Vagina (tissue), 2 donors: ENCODE results near the gene CASKIN2. TPM values are rescaled to one million over a fixed set of nuclear protein-coding genes. Genes with fewer than 3 reads are reported as not detected.

Experiments
- DNase-seq, 2 donors: peaks; one replicate each; pipeline ENCODE4 v3.0.0-alpha.2; 2017; ENCODE audit errors: extremely low spot score in 2 of 2
- H3K27ac ChIP-seq: fragments of 200-600 bp; sonication (generic); one replicate; pipeline ENCODE4 v1.5.1; 2019
- H3K27me3 ChIP-seq: fragments of 200-600 bp; sonication (generic); one replicate; pipeline ENCODE4 v1.5.1; 2019
- H3K36me3 ChIP-seq, 2 donors: fragments of 200-600 bp; sonication (generic); one replicate each; pipeline ENCODE4 v1.5.1; 2017 to 2019
- H3K4me1 ChIP-seq: fragments of 200-600 bp; sonication (generic); one replicate; pipeline ENCODE4 v1.5.1; 2019
- H3K4me3 ChIP-seq, 2 donors: fragments of 200-600 bp; sonication (generic); 1 replicate in 1 of 2; 2 replicates in 1 of 2; pipeline ENCODE4 v1.5.1; 2016 to 2019
- H3K9me3 ChIP-seq: fragments of 200-600 bp; sonication (generic); one replicate; pipeline ENCODE4 v1.5.1; 2019
- POLR2A ChIP-seq, 2 donors: fragments of 450-650 bp; IDR thresholded peaks; one replicate each; pipeline ENCODE4 v1.6.1; 2017; ENCODE audit warnings: antibody characterized with exemption in 2 of 2, mild to moderate bottlenecking in 2 of 2, moderate library complexity in 2 of 2
- POLR2AphosphoS5 ChIP-seq, 2 donors: sonication (generic); formaldehyde crosslinking; IDR thresholded peaks; one replicate each; pipeline ENCODE4 v1.9.0; 2017; ENCODE audit warnings: antibody characterized with exemption in 2 of 2, mild to moderate bottlenecking in 2 of 2, low read depth in 1 of 2; ENCODE audit not compliant: insufficient read depth in 1 of 2
- intact Hi-C: fragments of 100-400 bp; cut with DNase I; formaldehyde crosslinking; loops from one replicate; pipeline ENCODE4 v1.15.1; 2023
- total RNA-seq: library from RNA; depleted of rRNA; stranded (reverse); fragments of >200 nt; gene quantifications from one replicate; pipeline ENCODE4 v1.2.3, GENCODE V29; 2016
- TF ChIP-seq, protein P1 (sequence below), 3 experiments: fragments of 450-650 bp in 2 of 3; fragments of 200-600 bp in 1 of 3; sonication (generic) in 1 of 3; IDR thresholded peaks; one replicate each; pipeline ENCODE4 v1.5.1; 2017 to 2019; ENCODE audit warnings: antibody characterized with exemption in 3 of 3, mild to moderate bottlenecking in 2 of 3, moderate library complexity in 2 of 3

Gene CASKIN2
- total RNA-seq, 1 donor from 2014 or later, result 19.9 TPM

DNA sequence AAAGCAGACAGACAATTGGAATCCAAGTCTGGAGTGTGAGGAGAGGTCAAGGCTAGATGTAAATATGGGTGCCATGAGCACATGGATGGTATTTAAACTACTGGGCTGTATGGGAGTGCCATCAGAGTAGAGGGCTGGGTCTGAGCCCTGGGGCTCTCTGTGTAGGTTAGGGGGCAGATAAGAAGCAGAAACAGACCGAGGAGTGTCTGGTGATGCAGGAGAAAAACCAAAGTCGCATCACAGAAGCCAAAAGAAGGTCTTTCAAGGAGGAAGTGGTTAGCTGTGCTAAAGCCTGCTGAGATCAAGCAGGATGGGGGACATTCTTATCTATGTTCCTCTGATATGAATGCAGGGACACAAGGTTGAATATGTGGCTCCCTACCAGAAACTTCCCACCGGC lies 2.9 kb upstream of the CASKIN2 start:
- H3K27me3 ChIP-seq, result no peaks in the 10 kb centered on the region
- intact Hi-C loops, result loop anchor here (5.0 kb wide), 1 partner anchor 91 kb away; no protein-coding TSS in a partner anchor
- H3K4me3 ChIP-seq, result no peak overlapping the region
- peaks cover 33% of the 10 kb centered on the region for H3K4me1 ChIP-seq
- H3K27ac ChIP-seq, result no peak overlapping the region
- TF ChIP-seq POLR2A (IDR thresholded peaks at IDR 0.05) (no peak), POLR2AphosphoS5 (IDR thresholded peaks at IDR 0.05; ENCODE audit: insufficient read depth in 1 of 2, low read depth in 1 of 2) (no peak)
- TF ChIP-seq, protein P1, sequence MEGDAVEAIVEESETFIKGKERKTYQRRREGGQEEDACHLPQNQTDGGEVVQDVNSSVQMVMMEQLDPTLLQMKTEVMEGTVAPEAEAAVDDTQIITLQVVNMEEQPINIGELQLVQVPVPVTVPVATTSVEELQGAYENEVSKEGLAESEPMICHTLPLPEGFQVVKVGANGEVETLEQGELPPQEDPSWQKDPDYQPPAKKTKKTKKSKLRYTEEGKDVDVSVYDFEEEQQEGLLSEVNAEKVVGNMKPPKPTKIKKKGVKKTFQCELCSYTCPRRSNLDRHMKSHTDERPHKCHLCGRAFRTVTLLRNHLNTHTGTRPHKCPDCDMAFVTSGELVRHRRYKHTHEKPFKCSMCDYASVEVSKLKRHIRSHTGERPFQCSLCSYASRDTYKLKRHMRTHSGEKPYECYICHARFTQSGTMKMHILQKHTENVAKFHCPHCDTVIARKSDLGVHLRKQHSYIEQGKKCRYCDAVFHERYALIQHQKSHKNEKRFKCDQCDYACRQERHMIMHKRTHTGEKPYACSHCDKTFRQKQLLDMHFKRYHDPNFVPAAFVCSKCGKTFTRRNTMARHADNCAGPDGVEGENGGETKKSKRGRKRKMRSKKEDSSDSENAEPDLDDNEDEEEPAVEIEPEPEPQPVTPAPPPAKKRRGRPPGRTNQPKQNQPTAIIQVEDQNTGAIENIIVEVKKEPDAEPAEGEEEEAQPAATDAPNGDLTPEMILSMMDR (IDR thresholded peaks at IDR 0.05), result no peak
- no peaks in the 10 kb centered on the region for H3K9me3 ChIP-seq
- DNase-seq, result no peak
- peaks cover 0 to 10% of the 10 kb centered on the region in 2 donors for H3K36me3 ChIP-seq

DNA sequence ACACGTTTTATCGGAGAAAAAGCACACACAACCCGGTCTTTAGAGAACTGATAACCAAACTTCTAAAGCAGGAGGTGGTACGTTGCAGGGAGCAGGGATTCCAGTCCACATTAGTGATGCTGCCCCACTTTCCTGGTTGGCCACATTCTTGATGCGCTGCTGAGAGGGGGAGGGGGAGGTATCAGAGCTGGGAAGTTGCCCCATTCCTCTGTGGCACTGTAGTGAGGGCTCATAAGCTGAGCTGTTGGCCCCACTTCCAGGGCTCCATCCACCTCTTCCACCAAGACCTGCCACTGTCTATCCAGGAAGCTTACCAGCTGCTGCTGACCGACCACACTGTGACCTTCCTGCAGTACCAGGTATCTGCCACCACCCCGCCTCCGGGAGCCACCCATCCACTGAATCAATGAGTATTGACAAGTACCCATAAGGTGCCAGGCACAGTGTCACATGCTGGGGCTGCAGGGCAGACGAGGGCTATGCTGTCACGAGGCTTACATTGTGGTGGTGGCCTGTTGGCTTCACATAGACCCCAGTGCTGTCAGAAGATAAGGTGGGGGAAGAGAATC lies 2.0 kb upstream of the CASKIN2 start:
- TF ChIP-seq, protein P1 (IDR thresholded peaks at IDR 0.05), result no peak
- TF ChIP-seq POLR2AphosphoS5 (IDR thresholded peaks at IDR 0.05; ENCODE audit: insufficient read depth in 1 of 2, low read depth in 1 of 2) (no peak), POLR2A (IDR thresholded peaks at IDR 0.05) (no peak)
- peak overlapping the region; percentile 82 to 97 for H3K4me3 ChIP-seq
- peaks cover 41% of the 10 kb centered on the region for H3K4me1 ChIP-seq
- intact Hi-C loops, result loop anchor here (5.0 kb wide), 1 partner anchor 90 kb away; no protein-coding TSS in a partner anchor
- no peak for DNase-seq
- H3K27me3 ChIP-seq, result no peaks in the 10 kb centered on the region
- H3K36me3 ChIP-seq, result peaks cover 0 to 10% of the 10 kb centered on the region in 2 donors
- H3K9me3 ChIP-seq, result no peaks in the 10 kb centered on the region
- H3K27ac ChIP-seq, result no peak overlapping the region

DNA sequence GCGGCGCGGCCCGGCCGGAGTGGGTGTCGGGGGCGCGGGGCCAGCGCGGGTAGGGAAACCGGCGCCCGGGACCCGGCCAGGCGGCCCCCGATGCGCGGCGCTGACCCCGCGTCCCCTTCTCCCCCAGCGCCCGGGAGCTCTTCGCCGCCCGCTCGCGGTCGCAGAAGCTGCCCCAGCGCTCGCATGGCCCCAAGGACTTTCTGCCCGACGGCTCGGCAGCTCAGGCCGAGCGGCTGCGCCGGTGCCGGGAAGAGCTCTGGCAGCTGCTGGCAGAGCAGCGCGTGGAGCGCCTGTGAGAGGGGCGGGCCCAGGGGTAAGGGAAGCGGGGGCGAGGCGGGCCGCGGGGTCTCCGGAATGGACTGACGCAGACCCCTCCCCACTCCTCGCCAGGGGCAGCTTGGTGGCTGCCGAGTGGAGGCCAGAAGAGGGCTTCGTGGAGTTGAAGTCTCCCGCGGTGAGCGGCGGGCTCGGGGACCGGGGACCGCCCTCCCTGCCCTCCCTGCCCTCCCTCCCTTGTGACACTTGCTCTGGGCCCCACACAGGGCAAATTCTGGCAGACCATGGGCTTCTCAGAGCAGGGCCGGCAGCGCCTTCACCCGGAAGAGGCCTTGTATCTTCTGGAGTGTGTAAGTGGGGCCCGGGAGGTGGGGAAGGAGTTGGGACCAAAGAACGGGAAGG lies 1.4 kb upstream of the CASKIN2 start:
- intact Hi-C loops, result loop anchor here (5.0 kb wide), 1 partner anchor 89 kb away; no protein-coding TSS in a partner anchor
- Histone ChIP-seq H3K27me3 (no peaks in the 10 kb centered on the region), H3K36me3 (peaks cover 0 to 10% of the 10 kb centered on the region in 2 donors), H3K27ac (peak overlapping the region; percentile 62), H3K9me3 (no peaks in the 10 kb centered on the region), H3K4me3 (peak overlapping the region; percentile 82 to 97), H3K4me1 (peaks cover 47% of the 10 kb centered on the region)
- TF ChIP-seq, protein P1 (IDR thresholded peaks at IDR 0.05), result no peak
- TF ChIP-seq POLR2AphosphoS5 (IDR thresholded peaks at IDR 0.05; ENCODE audit: insufficient read depth in 1 of 2, low read depth in 1 of 2), result no peak
- TF ChIP-seq POLR2A (IDR thresholded peaks at IDR 0.05), result no peak
- no peak for DNase-seq

DNA sequence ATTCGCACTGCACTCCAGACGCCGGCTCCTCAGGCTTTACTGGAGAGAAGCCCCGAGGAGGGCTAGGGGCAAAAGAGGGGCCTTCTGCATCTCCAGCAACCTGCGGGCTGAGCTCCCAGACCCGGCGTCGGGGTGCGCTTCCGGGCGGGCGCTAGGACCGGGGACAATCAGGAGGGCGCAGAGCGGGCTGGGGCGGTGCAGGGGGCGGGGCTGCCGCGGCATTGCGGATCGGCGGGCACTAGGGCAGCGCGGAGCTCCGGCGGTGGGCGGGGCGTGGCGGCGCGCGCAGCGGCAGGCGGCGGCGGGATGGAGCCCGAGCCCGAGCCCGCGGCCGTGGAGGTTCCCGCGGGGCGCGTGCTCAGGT lies 900 bp upstream of the CASKIN2 start, which contains the start of gene TSEN54:
Gene TSEN54 (plus strand): TSS at position 274 of the 364 bp plus-strand sequence. CDS start 33 bp downstream, at position 307.
- Histone ChIP-seq H3K36me3 (peaks cover 0 to 10% of the 10 kb centered on the region in 2 donors), H3K4me1 (peaks cover 52% of the 10 kb centered on the region), H3K9me3 (no peaks in the 10 kb centered on the region), H3K4me3 (peak within 1 kb of the TSS; percentile 82 to 97), H3K27me3 (no peaks in the 10 kb centered on the region), H3K27ac (peak within 1 kb of the TSS; percentile 92)
- intact Hi-C loops, result loop anchor here (5.0 kb wide), 1 partner anchor 89 kb away; no protein-coding TSS in a partner anchor
- TF ChIP-seq POLR2AphosphoS5 (IDR thresholded peaks at IDR 0.05; ENCODE audit: insufficient read depth in 1 of 2, low read depth in 1 of 2), result peak in 1 of 2 donors; percentile 41
- TF ChIP-seq POLR2A (IDR thresholded peaks at IDR 0.05), result no peak
- DNase-seq, result no peak

DNA sequence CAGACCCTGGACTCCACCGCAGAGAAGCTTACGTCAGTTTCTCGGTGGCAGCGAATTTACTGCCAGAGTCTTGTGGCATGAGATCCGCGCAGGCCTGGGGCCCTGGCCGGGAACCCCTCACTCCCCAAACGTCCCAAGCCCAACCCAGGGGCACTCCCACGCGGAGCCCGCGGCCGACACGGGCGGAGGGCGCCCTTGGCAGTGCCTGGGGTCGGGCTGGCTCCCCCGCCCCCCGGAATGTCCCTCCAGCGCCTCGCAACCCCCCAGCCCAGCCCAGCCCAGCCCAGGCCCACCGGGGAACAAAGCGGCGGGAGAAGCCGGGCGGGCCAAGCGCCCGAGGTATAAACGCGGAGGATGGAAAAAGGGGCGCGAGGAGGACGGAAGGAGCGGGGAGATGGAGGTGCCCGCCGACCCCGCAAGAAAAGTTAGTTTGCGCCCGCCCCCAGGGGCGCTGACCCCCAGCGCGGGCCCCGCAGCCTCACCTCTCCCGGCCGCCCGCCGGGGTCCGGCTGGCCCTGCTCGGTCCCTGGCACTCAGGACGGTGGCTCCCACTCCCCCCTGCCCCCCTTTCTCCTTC lies 330 bp downstream of the CASKIN2 start:
- peak overlapping the region; percentile 92 for H3K27ac ChIP-seq
- intact Hi-C loops, result loop anchor here (2.0 to 5.0 kb wide), 2 partner anchors 32 to 88 kb away; no protein-coding TSS in a partner anchor
- no peak for DNase-seq
- H3K36me3 ChIP-seq, result peaks cover 0 to 10% of the 10 kb centered on the region in 2 donors
- no peaks in the 10 kb centered on the region for H3K9me3 ChIP-seq
- H3K4me3 ChIP-seq, result peak overlapping the region; percentile 82 to 97
- no peaks in the 10 kb centered on the region for H3K27me3 ChIP-seq
- no peak for TF ChIP-seq POLR2AphosphoS5 (IDR thresholded peaks at IDR 0.05; ENCODE audit: insufficient read depth in 1 of 2, low read depth in 1 of 2)
- TF ChIP-seq POLR2A (IDR thresholded peaks at IDR 0.05), result no peak
- TF ChIP-seq, protein P1 (IDR thresholded peaks at IDR 0.05), result no peak
- H3K4me1 ChIP-seq, result peaks cover 65% of the 10 kb centered on the region
